ENCODE results near the gene FIZ1.

GRCh38 chr19:55609326-55609725 is 10.0 kb upstream of the FIZ1 start:
- TF ChIP-seq, protein P1, sequence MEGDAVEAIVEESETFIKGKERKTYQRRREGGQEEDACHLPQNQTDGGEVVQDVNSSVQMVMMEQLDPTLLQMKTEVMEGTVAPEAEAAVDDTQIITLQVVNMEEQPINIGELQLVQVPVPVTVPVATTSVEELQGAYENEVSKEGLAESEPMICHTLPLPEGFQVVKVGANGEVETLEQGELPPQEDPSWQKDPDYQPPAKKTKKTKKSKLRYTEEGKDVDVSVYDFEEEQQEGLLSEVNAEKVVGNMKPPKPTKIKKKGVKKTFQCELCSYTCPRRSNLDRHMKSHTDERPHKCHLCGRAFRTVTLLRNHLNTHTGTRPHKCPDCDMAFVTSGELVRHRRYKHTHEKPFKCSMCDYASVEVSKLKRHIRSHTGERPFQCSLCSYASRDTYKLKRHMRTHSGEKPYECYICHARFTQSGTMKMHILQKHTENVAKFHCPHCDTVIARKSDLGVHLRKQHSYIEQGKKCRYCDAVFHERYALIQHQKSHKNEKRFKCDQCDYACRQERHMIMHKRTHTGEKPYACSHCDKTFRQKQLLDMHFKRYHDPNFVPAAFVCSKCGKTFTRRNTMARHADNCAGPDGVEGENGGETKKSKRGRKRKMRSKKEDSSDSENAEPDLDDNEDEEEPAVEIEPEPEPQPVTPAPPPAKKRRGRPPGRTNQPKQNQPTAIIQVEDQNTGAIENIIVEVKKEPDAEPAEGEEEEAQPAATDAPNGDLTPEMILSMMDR (conservative IDR thresholded peaks at IDR 0.05; ENCODE audit: low read length), result no peak
- no peak for TF ChIP-seq EZH2phosphoT487 (IDR thresholded peaks at IDR 0.05; ENCODE audit: borderline replicate concordance, low read depth, low read length)
